Calu3 (cell line): ENCODE results near the gene SLFNL1. TPM values are rescaled to one million over a fixed set of nuclear protein-coding genes. Genes with fewer than 3 reads are reported as not detected.

Source experiments
- BruUV-seq: library from RNA; stranded (reverse); fragments of 400-500 nt; replicated peaks from 2 replicates; lab custom pipeline; 2021; lab: Mats Ljungman, UMichigan
- CTCF ChIA-PET: fragments of 300-600 bp; sonication (Branson Sonifier 250); formaldehyde crosslinking; loops from one replicate; lab custom pipeline; 2022; ENCODE audit warnings: antibody characterized with exemption; lab: Charles Lee
- DNase-seq: peaks from one replicate; pipeline ENCODE4 v3.0.0; 2022
- H3K27ac Mint-ChIP-seq: one replicate; pipeline ENCODE4 v1.8.0; 2022; ENCODE audit warnings: mixed read lengths; ENCODE audit not compliant: unreplicated experiment
- H3K27me3 Mint-ChIP-seq: one replicate; pipeline ENCODE4 v1.8.0; 2022; ENCODE audit warnings: mixed read lengths; ENCODE audit not compliant: unreplicated experiment
- H3K36me3 Mint-ChIP-seq: one replicate; pipeline ENCODE4 v1.8.0; 2022; ENCODE audit warnings: mild to moderate bottlenecking, moderate library complexity, mixed read lengths; ENCODE audit not compliant: insufficient read depth, unreplicated experiment
- H3K4me1 Mint-ChIP-seq: one replicate; pipeline ENCODE4 v1.8.0; 2022; ENCODE audit warnings: mild to moderate bottlenecking, low read depth, mixed read lengths; ENCODE audit not compliant: unreplicated experiment
- H3K4me3 Mint-ChIP-seq: one replicate; pipeline ENCODE4 v1.8.0; 2022; ENCODE audit warnings: mild to moderate bottlenecking, low read depth, moderate library complexity, mixed read lengths; ENCODE audit not compliant: unreplicated experiment
- H3K9me3 Mint-ChIP-seq: one replicate; pipeline ENCODE4 v1.8.0; 2022; ENCODE audit warnings: low read depth, mixed read lengths; ENCODE audit not compliant: unreplicated experiment
- CTCF ChIP-seq: fragments of 200-600 bp; IDR thresholded peaks from one replicate; pipeline ENCODE4 v1.8.0; 2022; ENCODE audit warnings: antibody characterized with exemption; ENCODE audit not compliant: unreplicated experiment
- intact Hi-C: fragments of 100-400 bp; cut with micrococcal nuclease; formaldehyde crosslinking; loops from one replicate; pipeline ENCODE4 v1.10.0; 2022; ENCODE audit not compliant: unreplicated experiment
- total RNA-seq: library from RNA; stranded (reverse); gene quantifications from 2 replicates; pipeline ENCODE4 v1.2.3, GENCODE V29; 2022

The SLFNL1 gene
- total RNA-seq, 1 experiment from 2014 or later: 0.52 TPM

GRCh38 chr1:41015897-41016470 is 5.5 kb downstream of the SLFNL1 start:
- BruUV-seq: no TSS peak
- H3K4me3 Mint-ChIP-seq: no peak overlapping the region
- no peak for TF ChIP-seq CTCF
- H3K36me3 Mint-ChIP-seq: peaks cover 62% of the 10 kb centered on the region
- no peaks in the 10 kb centered on the region for H3K27me3 Mint-ChIP-seq
- H3K4me1 Mint-ChIP-seq: no peaks in the 10 kb centered on the region
- CTCF ChIA-PET: no interaction called here
- H3K9me3 Mint-ChIP-seq: no peaks in the 10 kb centered on the region
- intact Hi-C loops: no loop called here
- no peak overlapping the region for H3K27ac Mint-ChIP-seq
- no peak for DNase-seq

- no peak for TF ChIP-seq CTCF
- Mint-ChIP-seq H3K27me3 (no peaks in the 10 kb centered on the region), H3K4me1 (no peaks in the 10 kb centered on the region), H3K9me3 (no peaks in the 10 kb centered on the region), H3K4me3 (no peak overlapping the region), H3K27ac (no peak overlapping the region), H3K36me3 (peaks cover 66% of the 10 kb centered on the region)
- intact Hi-C loops: no loop called here
- CTCF ChIA-PET: no interaction called here
- BruUV-seq: no TSS peak
- no peak for DNase-seq
Measured at GRCh38 chr1:41015281-41015896, 6.1 kb downstream of the SLFNL1 start.

- Mint-ChIP-seq H3K4me3 (no peak overlapping the region), H3K27me3 (no peaks in the 10 kb centered on the region), H3K4me1 (no peaks in the 10 kb centered on the region), H3K36me3 (peaks cover 66% of the 10 kb centered on the region), H3K27ac (no peak overlapping the region), H3K9me3 (no peaks in the 10 kb centered on the region)
- BruUV-seq: no TSS peak
- intact Hi-C loops: no loop called here
- no peak for TF ChIP-seq CTCF
- DNase-seq: no peak
- CTCF ChIA-PET: no interaction called here
Measured at GRCh38 chr1:41014871-41015270, 6.7 kb downstream of the SLFNL1 start.

GRCh38 chr1:41013796-41014195 is 7.7 kb downstream of the SLFNL1 start:
- Mint-ChIP-seq H3K27ac (no peak overlapping the region), H3K4me3 (no peak overlapping the region), H3K36me3 (peaks cover 65% of the 10 kb centered on the region), H3K4me1 (no peaks in the 10 kb centered on the region), H3K9me3 (no peaks in the 10 kb centered on the region), H3K27me3 (no peaks in the 10 kb centered on the region)
- no peak for TF ChIP-seq CTCF
- no peak for DNase-seq
- BruUV-seq: no TSS peak
- CTCF ChIA-PET: interaction anchor here (0.6 kb wide), 1 partner anchor 253 kb away, joined by 3 read pairs; no protein-coding TSS in a partner anchor
- intact Hi-C loops: no loop called here
